ENCODE measurements around the gene TOB1. TPM values are rescaled to one million over a fixed set of nuclear protein-coding genes. Genes with fewer than 3 reads are reported as not detected.

Gene TOB1
- total and polyA plus RNA-seq, 9 of the 15 experiments (the other 6 are each of a cell fraction or from before 2014, with no cell fraction given), result 4.8 to 63.7 (median 13.2) TPM

- no peak for FAIRE-seq
Measured at GRCh38 chr17:50911450-50911849, 45.3 kb upstream of the TOB1 start.

GRCh38 chr17:50909765-50910605, 43.8 kb upstream of the TOB1 start:
- intact Hi-C loops (cut with micrococcal nuclease), result no loop called here
- TF ChIP-seq ZNF280B (CRISPR knock-in tag; IDR thresholded peaks at IDR 0.05), result no peak
- TF ChIP-seq RAD51 (IDR thresholded peaks at IDR 0.05; ENCODE audit: borderline replicate concordance, low read depth), result no peak
- TF ChIP-seq THAP7 (CRISPR knock-in tag; IDR thresholded peaks at IDR 0.05), result no peak
- TF ChIP-seq TCF7 (IDR thresholded peaks at IDR 0.05; ENCODE audit: borderline replicate concordance), result no peak
- no peak for TF ChIP-seq NR1H2 (CRISPR knock-in tag; IDR thresholded peaks at IDR 0.05)
- ChIA-PET CTCF (ENCODE audit: low intra/inter-chr PET ratio) (no interaction called here), POLR2A (interaction anchor here (0.7 to 1.6 kb wide), 4 partner anchors 10 to 57 kb away, joined by 3 to 6 read pairs (median 3); no protein-coding TSS in a partner anchor)
- in situ Hi-C loops (cut with MboI), result no loop called here
- peak; percentile 30; the same call in 1 of the 3 replicates for ATAC-seq
- H3K9me3 ChIP-seq (replicated peaks; ENCODE audit: control insufficient read depth, insufficient read depth, low read depth, low read length), result no peaks in the 10 kb centered on the region
- FAIRE-seq, result no peak
- H3K79me2 ChIP-seq (ENCODE audit: control insufficient read depth, insufficient read depth, low read length), result no peaks in the 10 kb centered on the region
- H3K27ac ChIP-seq (ENCODE audit: extremely low read depth, low read depth, low read length), result no peak overlapping the region
- no peaks in the 10 kb centered on the region for H3K36me3 ChIP-seq (ENCODE audit: control insufficient read depth, insufficient read depth, low read length)
- DNase-seq (ENCODE audit: extremely low read depth in 1 of 4, low spot score in 3 of 4), result no peak
- peak overlapping the region in 1 of 2 experiments; percentile 78; a peak in 2 of 4 replicates for H3K9ac ChIP-seq (ENCODE audit: insufficient read depth in 1 of 2, low read depth in 2 of 2, low read length in 2 of 2)
- no peaks in the 10 kb centered on the region for H3K9me1 ChIP-seq (ENCODE audit: control insufficient read depth, insufficient read depth, low read length)
- H3K4me3 ChIP-seq, result no peak overlapping the region
- H3K4me1 ChIP-seq (replicated peaks in 1 of 2; ENCODE audit: control insufficient read depth in 2 of 2, insufficient read depth in 2 of 2, low read length in 2 of 2), result peaks cover 0 to 17% of the 10 kb centered on the region in 2 experiments; a peak in 2 of 5 replicates
- H3K27me3 ChIP-seq (ENCODE audit: control insufficient read depth in 2 of 2, insufficient read depth in 2 of 2, low read length in 2 of 2), result no peaks in the 10 kb centered on the region
- peak overlapping the region; percentile 53 for H2AFZ ChIP-seq (ENCODE audit: low read depth, low read length)
- BruUV-seq (replicated peaks), result no TSS peak
- no peak overlapping the region for H3K4me2 ChIP-seq (ENCODE audit: insufficient read depth, low read length)
- no peaks in the 10 kb centered on the region for H4K20me1 ChIP-seq (replicated peaks; ENCODE audit: control insufficient read depth, insufficient read depth, low read length)
- 50% methylated on average over 14 of the region's 15 CpGs for WGBS (ENCODE audit: insufficient coverage, low coverage, missing lambda C conversion rate)

More at GRCh38 chr17:50911450-50911849, 45.3 kb upstream of the TOB1 start:
- TF ChIP-seq HMGN3 (IDR thresholded peaks at IDR 0.05; ENCODE audit: borderline replicate concordance, extremely low read depth, insufficient read length, low read depth, low read length) (no peak), TBP (optimal IDR thresholded peaks at IDR 0.05; ENCODE audit: low read depth, low read length) (peak; percentile 27)
- ChIA-PET CTCF (ENCODE audit: low intra/inter-chr PET ratio) (no interaction called here), POLR2A (interaction anchor here (0.5 to 1.6 kb wide), 4 partner anchors 17 to 140 kb away, joined by 3 to 7 read pairs (median 4); partner anchors contain the start of gene TOB1)
- H2AFZ ChIP-seq (ENCODE audit: low read depth, low read length), result no peak overlapping the region
- no peak overlapping the region for H3K4me2 ChIP-seq (ENCODE audit: insufficient read depth, low read length)
- H3K79me2 ChIP-seq (ENCODE audit: control insufficient read depth, insufficient read depth, low read length), result no peaks in the 10 kb centered on the region
- no TSS peak for BruUV-seq (replicated peaks)
- DNase-seq (ENCODE audit: extremely low read depth in 1 of 4, low spot score in 3 of 4) (no peak), ATAC-seq (no peak)
- no peak overlapping the region for H3K4me3 ChIP-seq
- no peaks in the 10 kb centered on the region for H4K20me1 ChIP-seq (replicated peaks; ENCODE audit: control insufficient read depth, insufficient read depth, low read length)
- H3K27me3 ChIP-seq (ENCODE audit: control insufficient read depth in 2 of 2, insufficient read depth in 2 of 2, low read length in 2 of 2), result no peaks in the 10 kb centered on the region
- H3K9ac ChIP-seq (ENCODE audit: insufficient read depth in 1 of 2, low read depth in 2 of 2, low read length in 2 of 2), result 0 out of 4 replicates have a peak overlapping the region, but pooled peaks of 1 of the 2 experiments have one; percentile 42
- intact Hi-C loops (cut with micrococcal nuclease), result no loop called here
- 34% methylated on average over 6 of the region's 6 CpGs for WGBS (ENCODE audit: insufficient coverage, low coverage, missing lambda C conversion rate)
- H3K9me3 ChIP-seq (replicated peaks; ENCODE audit: control insufficient read depth, insufficient read depth, low read depth, low read length), result no peaks in the 10 kb centered on the region
- in situ Hi-C loops (cut with MboI), result no loop called here
- no peaks in the 10 kb centered on the region for H3K9me1 ChIP-seq (ENCODE audit: control insufficient read depth, insufficient read depth, low read length)
- H3K36me3 ChIP-seq (ENCODE audit: control insufficient read depth, insufficient read depth, low read length), result no peaks in the 10 kb centered on the region
- no peak overlapping the region for H3K27ac ChIP-seq (ENCODE audit: extremely low read depth, low read depth, low read length)
- H3K4me1 ChIP-seq (replicated peaks in 1 of 2; ENCODE audit: control insufficient read depth in 2 of 2, insufficient read depth in 2 of 2, low read length in 2 of 2), result peaks cover 0 to 10% of the 10 kb centered on the region in 2 experiments; a peak in 2 of 5 replicates

All from K562 (cell line).